ENCODE results near the gene RANBP17. TPM values are rescaled to one million over a fixed set of nuclear protein-coding genes. Genes with fewer than 3 reads are reported as not detected.

RANBP17 gene
- total and polyA plus RNA-seq, 9 of the 15 experiments (the other 6 are each of a cell fraction or from before 2014, with no cell fraction given), result not detected

GRCh38 chr5:170941788-170942187 is 80.0 kb downstream of the RANBP17 start:
- ATAC-seq, result no peak
- WGBS (ENCODE audit: insufficient coverage, low coverage, missing lambda C conversion rate), result 0% methylated on average over 8 of the region's 8 CpGs
- H3K27ac ChIP-seq (ENCODE audit: extremely low read depth, low read depth, low read length), result no peak overlapping the region
- no peak overlapping the region for H3K4me2 ChIP-seq (ENCODE audit: insufficient read depth, low read length)
- CTCF ChIA-PET (ENCODE audit: low intra/inter-chr PET ratio), result no interaction called here
- no peaks in the 10 kb centered on the region for H4K20me1 ChIP-seq (replicated peaks; ENCODE audit: control insufficient read depth, insufficient read depth, low read length)
- H3K27me3 ChIP-seq (ENCODE audit: control insufficient read depth in 2 of 2, insufficient read depth in 2 of 2, low read length in 2 of 2), result no peaks in the 10 kb centered on the region
- H3K9me1 ChIP-seq (ENCODE audit: control insufficient read depth, insufficient read depth, low read length), result no peaks in the 10 kb centered on the region
- H3K9ac ChIP-seq (ENCODE audit: insufficient read depth in 1 of 2, low read depth in 2 of 2, low read length in 2 of 2), result no peak overlapping the region
- no peak overlapping the region for H3K4me3 ChIP-seq
- no peaks in the 10 kb centered on the region for H3K9me3 ChIP-seq (replicated peaks; ENCODE audit: control insufficient read depth, insufficient read depth, low read depth, low read length)
- no peaks in the 10 kb centered on the region for H3K36me3 ChIP-seq (ENCODE audit: control insufficient read depth, insufficient read depth, low read length)
- in situ Hi-C loops (cut with MboI), result no loop called here
- POLR2A ChIA-PET, result no interaction called here
- BruUV-seq (replicated peaks), result no TSS peak
- intact Hi-C loops (cut with micrococcal nuclease), result no loop called here
- no peaks in the 10 kb centered on the region for H3K79me2 ChIP-seq (ENCODE audit: control insufficient read depth, insufficient read depth, low read length)
- no peaks in the 10 kb centered on the region for H3K4me1 ChIP-seq (replicated peaks in 1 of 2; ENCODE audit: control insufficient read depth in 2 of 2, insufficient read depth in 2 of 2, low read length in 2 of 2)
- no peak for FAIRE-seq
- H2AFZ ChIP-seq (ENCODE audit: low read depth, low read length), result no peak overlapping the region
- TF ChIP-seq ZNF436 (CRISPR knock-in tag; IDR thresholded peaks at IDR 0.05), result no peak
- TF ChIP-seq SMARCA5 (IDR thresholded peaks at IDR 0.05), result no peak
- TF ChIP-seq NRF1 (conservative IDR thresholded peaks at IDR 0.05 in 1 of 2, IDR thresholded peaks at IDR 0.05 in 1 of 2), result no peak
- TF ChIP-seq MNT (conservative IDR thresholded peaks at IDR 0.05), result no peak
- TF ChIP-seq, protein P1, sequence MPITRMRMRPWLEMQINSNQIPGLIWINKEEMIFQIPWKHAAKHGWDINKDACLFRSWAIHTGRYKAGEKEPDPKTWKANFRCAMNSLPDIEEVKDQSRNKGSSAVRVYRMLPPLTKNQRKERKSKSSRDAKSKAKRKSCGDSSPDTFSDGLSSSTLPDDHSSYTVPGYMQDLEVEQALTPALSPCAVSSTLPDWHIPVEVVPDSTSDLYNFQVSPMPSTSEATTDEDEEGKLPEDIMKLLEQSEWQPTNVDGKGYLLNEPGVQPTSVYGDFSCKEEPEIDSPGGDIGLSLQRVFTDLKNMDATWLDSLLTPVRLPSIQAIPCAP (CRISPR knock-in tag; IDR thresholded peaks at IDR 0.05; ENCODE audit: borderline replicate concordance), result no peak
- TF ChIP-seq STAT6 (CRISPR knock-in tag; IDR thresholded peaks at IDR 0.05), result no peak
- no peak for TF ChIP-seq ZNF174 (CRISPR knock-in tag; IDR thresholded peaks at IDR 0.05)
- TF ChIP-seq PHTF2 (CRISPR knock-in tag; IDR thresholded peaks at IDR 0.05), result no peak
- TF ChIP-seq CBFA2T2 (conservative IDR thresholded peaks at IDR 0.05), result no peak
- no peak for TF ChIP-seq NUFIP1 (IDR thresholded peaks at IDR 0.05; ENCODE audit: partially characterized antibody)
- TF ChIP-seq TEAD2 (tag; IDR thresholded peaks at IDR 0.05), result no peak
- no peak for TF ChIP-seq NFATC3 (IDR thresholded peaks at IDR 0.05)
- DNase-seq (ENCODE audit: extremely low read depth in 1 of 4, low spot score in 3 of 4), result no peak

Data from K562 (cell line).